Activated CD8-positive, alpha-beta memory T cell treated with anti-CD3 and anti-CD28 coated beads, Interleukin-2, amount 10 ng/mL, durations not matched to agents 7 days and 5 days (primary cell): ENCODE data around the gene NRP1. TPM values are rescaled to one million over a fixed set of nuclear protein-coding genes. Genes with fewer than 3 reads are reported as not detected.

ENCODE experiments used
- ATAC-seq: fragments of 150-1000 bp; cut with Tn5 transposase; one replicate; pipeline ENCODE4 v1.10.0; 2021; ENCODE audit warnings: moderate library complexity
- CTCF ChIA-PET: fragments of 350-600 bp; sonication (Branson Sonifier 250); formaldehyde crosslinking; loops from one replicate; lab custom pipeline; 2021; ENCODE audit warnings: antibody characterized with exemption; lab: Charles Lee
- DNase-seq: peaks from one replicate; pipeline ENCODE4 v3.0.0-alpha.2; 2020
- H3K27ac Mint-ChIP-seq: one replicate; pipeline ENCODE4 v1.8.0; 2021; ENCODE audit warnings: mild to moderate bottlenecking, mixed read lengths
- H3K27me3 Mint-ChIP-seq: one replicate; pipeline ENCODE4 v1.8.0; 2021; ENCODE audit warnings: mixed read lengths
- H3K36me3 Mint-ChIP-seq: one replicate; pipeline ENCODE4 v1.8.0; 2021; ENCODE audit warnings: mild to moderate bottlenecking, mixed read lengths
- H3K4me1 Mint-ChIP-seq: one replicate; pipeline ENCODE4 v1.8.0; 2021; ENCODE audit warnings: mixed read lengths
- H3K4me3 Mint-ChIP-seq: one replicate; pipeline ENCODE4 v1.8.0; 2021; ENCODE audit warnings: mild to moderate bottlenecking, moderate library complexity, mixed read lengths
- H3K9me3 Mint-ChIP-seq: one replicate; pipeline ENCODE4 v1.8.0; 2022; ENCODE audit warnings: low read depth, mixed read lengths
- total RNA-seq, 2 experiments: library from RNA; stranded (reverse); gene quantifications; one replicate each; pipeline ENCODE4 v1.2.3, GENCODE V29; 2021

The NRP1 gene
- total RNA-seq, 2 experiments from 2014 or later, result 0.55 to 2.0 TPM

- no peak for ATAC-seq
- H3K27me3 Mint-ChIP-seq, result peaks cover 39% of the 10 kb centered on the region
- CTCF ChIA-PET, result interaction anchor here (1.0 kb wide), 1 partner anchor 77 kb away, joined by 3 read pairs; no protein-coding TSS in a partner anchor
- H3K4me1 Mint-ChIP-seq, result peaks cover 9% of the 10 kb centered on the region
- no peaks in the 10 kb centered on the region for H3K36me3 Mint-ChIP-seq
- no peak for DNase-seq
- no peaks in the 10 kb centered on the region for H3K9me3 Mint-ChIP-seq
- H3K4me3 Mint-ChIP-seq, result no peak overlapping the region
- no peak overlapping the region for H3K27ac Mint-ChIP-seq
Observed at GRCh38 chr10:33327751-33328150, 6.7 kb downstream of the NRP1 start.

- CTCF ChIA-PET, result no interaction called here
- Mint-ChIP-seq H3K4me3 (no peak overlapping the region), H3K27me3 (peaks cover 31% of the 10 kb centered on the region), H3K27ac (no peak overlapping the region), H3K4me1 (peaks cover 9% of the 10 kb centered on the region), H3K36me3 (no peaks in the 10 kb centered on the region), H3K9me3 (no peaks in the 10 kb centered on the region)
- no peak for ATAC-seq
- DNase-seq, result no peak
Observed at GRCh38 chr10:33326933-33327332, 7.5 kb downstream of the NRP1 start.

- H3K27ac Mint-ChIP-seq, result no peak overlapping the region
- peaks cover 1% of the 10 kb centered on the region for H3K4me1 Mint-ChIP-seq
- no peaks in the 10 kb centered on the region for H3K9me3 Mint-ChIP-seq
- peaks cover 20% of the 10 kb centered on the region for H3K27me3 Mint-ChIP-seq
- no peak for ATAC-seq
- CTCF ChIA-PET, result no interaction called here
- no peak overlapping the region for H3K4me3 Mint-ChIP-seq
- DNase-seq, result no peak
- no peaks in the 10 kb centered on the region for H3K36me3 Mint-ChIP-seq
Observed at GRCh38 chr10:33325929-33326328, 8.5 kb downstream of the NRP1 start.

- peaks cover 3% of the 10 kb centered on the region for H3K9me3 Mint-ChIP-seq
- H3K27ac Mint-ChIP-seq, result no peak overlapping the region
- ATAC-seq, result no peak
- no peaks in the 10 kb centered on the region for H3K4me1 Mint-ChIP-seq
- CTCF ChIA-PET, result interaction anchor here (1.6 kb wide), 1 partner anchor 10 kb away, joined by 3 read pairs; no protein-coding TSS in a partner anchor
- H3K27me3 Mint-ChIP-seq, result peaks cover 15% of the 10 kb centered on the region
- no peak overlapping the region for H3K4me3 Mint-ChIP-seq
- H3K36me3 Mint-ChIP-seq, result no peaks in the 10 kb centered on the region
- no peak for DNase-seq
Observed at GRCh38 chr10:33323721-33324120, 10.7 kb downstream of the NRP1 start.

GRCh38 chr10:33321516-33321915, 13.0 kb downstream of the NRP1 start:
- H3K4me1 Mint-ChIP-seq, result no peaks in the 10 kb centered on the region
- peaks cover 3% of the 10 kb centered on the region for H3K9me3 Mint-ChIP-seq
- DNase-seq (no peak), ATAC-seq (no peak)
- H3K4me3 Mint-ChIP-seq, result no peak overlapping the region
- H3K27ac Mint-ChIP-seq, result no peak overlapping the region
- peaks cover 6% of the 10 kb centered on the region for H3K27me3 Mint-ChIP-seq
- H3K36me3 Mint-ChIP-seq, result no peaks in the 10 kb centered on the region
- CTCF ChIA-PET, result no interaction called here

GRCh38 chr10:33320288-33320687, 14.2 kb downstream of the NRP1 start:
- CTCF ChIA-PET, result no interaction called here
- peaks cover 2% of the 10 kb centered on the region for H3K27me3 Mint-ChIP-seq
- no peak overlapping the region for H3K27ac Mint-ChIP-seq
- H3K4me1 Mint-ChIP-seq, result no peaks in the 10 kb centered on the region
- no peaks in the 10 kb centered on the region for H3K36me3 Mint-ChIP-seq
- ATAC-seq (no peak), DNase-seq (no peak)
- H3K4me3 Mint-ChIP-seq, result no peak overlapping the region
- peaks cover 3% of the 10 kb centered on the region for H3K9me3 Mint-ChIP-seq

- H3K27ac Mint-ChIP-seq, result no peak overlapping the region
- H3K4me1 Mint-ChIP-seq, result no peaks in the 10 kb centered on the region
- no peak for ATAC-seq
- H3K4me3 Mint-ChIP-seq, result no peak overlapping the region
- peaks cover 9% of the 10 kb centered on the region for H3K27me3 Mint-ChIP-seq
- DNase-seq, result no peak
- CTCF ChIA-PET, result no interaction called here
- peaks cover 3% of the 10 kb centered on the region for H3K9me3 Mint-ChIP-seq
- no peaks in the 10 kb centered on the region for H3K36me3 Mint-ChIP-seq
Observed at GRCh38 chr10:33315891-33316290, 18.6 kb downstream of the NRP1 start.

- ATAC-seq (no peak), DNase-seq (no peak)
- no peaks in the 10 kb centered on the region for H3K36me3 Mint-ChIP-seq
- H3K9me3 Mint-ChIP-seq, result no peaks in the 10 kb centered on the region
- no peaks in the 10 kb centered on the region for H3K4me1 Mint-ChIP-seq
- H3K27me3 Mint-ChIP-seq, result peaks cover 9% of the 10 kb centered on the region
- H3K4me3 Mint-ChIP-seq, result no peak overlapping the region
- CTCF ChIA-PET, result no interaction called here
- H3K27ac Mint-ChIP-seq, result no peak overlapping the region
Observed at GRCh38 chr10:33314811-33315561, 19.5 kb downstream of the NRP1 start.

- H3K4me3 Mint-ChIP-seq, result no peak overlapping the region
- DNase-seq (no peak), ATAC-seq (no peak)
- no peaks in the 10 kb centered on the region for H3K36me3 Mint-ChIP-seq
- H3K4me1 Mint-ChIP-seq, result no peaks in the 10 kb centered on the region
- no peaks in the 10 kb centered on the region for H3K9me3 Mint-ChIP-seq
- H3K27me3 Mint-ChIP-seq, result peaks cover 9% of the 10 kb centered on the region
- CTCF ChIA-PET, result no interaction called here
- H3K27ac Mint-ChIP-seq, result no peak overlapping the region
Observed at GRCh38 chr10:33311640-33312039, 22.8 kb downstream of the NRP1 start.

- DNase-seq (no peak), ATAC-seq (no peak)
- no peaks in the 10 kb centered on the region for H3K4me1 Mint-ChIP-seq
- CTCF ChIA-PET, result no interaction called here
- no peaks in the 10 kb centered on the region for H3K36me3 Mint-ChIP-seq
- H3K4me3 Mint-ChIP-seq, result no peak overlapping the region
- H3K27ac Mint-ChIP-seq, result no peak overlapping the region
- peaks cover 9% of the 10 kb centered on the region for H3K27me3 Mint-ChIP-seq
- no peaks in the 10 kb centered on the region for H3K9me3 Mint-ChIP-seq
Observed at GRCh38 chr10:33310853-33311252, 23.6 kb downstream of the NRP1 start.

- no peak overlapping the region for H3K4me3 Mint-ChIP-seq
- H3K27me3 Mint-ChIP-seq, result peaks cover 6% of the 10 kb centered on the region
- no peaks in the 10 kb centered on the region for H3K4me1 Mint-ChIP-seq
- H3K27ac Mint-ChIP-seq, result no peak overlapping the region
- no peaks in the 10 kb centered on the region for H3K9me3 Mint-ChIP-seq
- DNase-seq (no peak), ATAC-seq (no peak)
- H3K36me3 Mint-ChIP-seq, result no peaks in the 10 kb centered on the region
- CTCF ChIA-PET, result no interaction called here
Observed at GRCh38 chr10:33309406-33309805, 25.1 kb downstream of the NRP1 start.

- H3K4me1 Mint-ChIP-seq, result no peaks in the 10 kb centered on the region
- H3K27me3 Mint-ChIP-seq, result peaks cover 2% of the 10 kb centered on the region
- no peak overlapping the region for H3K4me3 Mint-ChIP-seq
- no peaks in the 10 kb centered on the region for H3K36me3 Mint-ChIP-seq
- ATAC-seq (no peak), DNase-seq (no peak)
- no peak overlapping the region for H3K27ac Mint-ChIP-seq
- no peaks in the 10 kb centered on the region for H3K9me3 Mint-ChIP-seq
- CTCF ChIA-PET, result no interaction called here
Observed at GRCh38 chr10:33307835-33308234, 26.6 kb downstream of the NRP1 start.

- H3K4me3 Mint-ChIP-seq, result no peak overlapping the region
- no peaks in the 10 kb centered on the region for H3K4me1 Mint-ChIP-seq
- H3K27ac Mint-ChIP-seq, result no peak overlapping the region
- no peaks in the 10 kb centered on the region for H3K9me3 Mint-ChIP-seq
- peaks cover 7% of the 10 kb centered on the region for H3K27me3 Mint-ChIP-seq
- ATAC-seq (no peak), DNase-seq (no peak)
- H3K36me3 Mint-ChIP-seq, result no peaks in the 10 kb centered on the region
- CTCF ChIA-PET, result no interaction called here
Observed at GRCh38 chr10:33306701-33307519, 27.6 kb downstream of the NRP1 start.

GRCh38 chr10:33306126-33306525, 28.3 kb downstream of the NRP1 start:
- no peak for ATAC-seq
- peaks cover 7% of the 10 kb centered on the region for H3K27me3 Mint-ChIP-seq
- DNase-seq, result no peak
- H3K4me1 Mint-ChIP-seq, result no peaks in the 10 kb centered on the region
- no peaks in the 10 kb centered on the region for H3K36me3 Mint-ChIP-seq
- H3K4me3 Mint-ChIP-seq, result no peak overlapping the region
- no peak overlapping the region for H3K27ac Mint-ChIP-seq
- H3K9me3 Mint-ChIP-seq, result no peaks in the 10 kb centered on the region
- CTCF ChIA-PET, result no interaction called here
